ENCODE data around the gene TSG101.
A peak's percentile ranks its signal among the peaks of the same experiment; 100 is the strongest.

The TSG101 gene

GRCh38 chr11:18526521-18527296 is at the start of gene TSG101:
Gene TSG101, minus strand, starts transcription at chr11:18526942. Its CDS starts 126 bp downstream, at chr11:18526816.
- peak; percentile 95 for DNase-seq (ENCODE audit: low spot score)

GRCh38 chr11:18575361-18575760 is 48.6 kb upstream of the TSG101 start:
- no peak for DNase-seq (ENCODE audit: low spot score)

- no peak for DNase-seq (ENCODE audit: low spot score)
Measured at GRCh38 chr11:18567081-18567480, 40.3 kb upstream of the TSG101 start.

- DNase-seq (ENCODE audit: low spot score): no peak
Measured at GRCh38 chr11:18566406-18566805, 39.7 kb upstream of the TSG101 start.

GRCh38 chr11:18564149-18564548 is 37.4 kb upstream of the TSG101 start:
- DNase-seq (ENCODE audit: low spot score): no peak

GRCh38 chr11:18563090-18563730 is 36.5 kb upstream of the TSG101 start:
- DNase-seq (ENCODE audit: low spot score): no peak

GRCh38 chr11:18548001-18548400 is 21.3 kb upstream of the TSG101 start:
- no peak for DNase-seq (ENCODE audit: low spot score)

GRCh38 chr11:18540207-18541009 is 13.7 kb upstream of the TSG101 start:
- DNase-seq (ENCODE audit: low spot score): peak; percentile 46

- no peak for DNase-seq (ENCODE audit: low spot score)
Measured at GRCh38 chr11:18536209-18536608, 9.5 kb upstream of the TSG101 start.

GRCh38 chr11:18534245-18534644 is 7.5 kb upstream of the TSG101 start:
- no peak for DNase-seq (ENCODE audit: low spot score)

- DNase-seq (ENCODE audit: low spot score): no peak
Measured at GRCh38 chr11:18533365-18533764, 6.6 kb upstream of the TSG101 start.

GRCh38 chr11:18527512-18527911 is 770 bp upstream of the TSG101 start:
- no peak for DNase-seq (ENCODE audit: low spot score)

GRCh38 chr11:18526130-18526520 is 617 bp downstream of the TSG101 start:
- no peak for DNase-seq (ENCODE audit: low spot score)

- no peak for DNase-seq (ENCODE audit: low spot score)
Measured at GRCh38 chr11:18524248-18524647, 2.5 kb downstream of the TSG101 start.

GRCh38 chr11:18523084-18523483 is 3.7 kb downstream of the TSG101 start:
- no peak for DNase-seq (ENCODE audit: low spot score)

GRCh38 chr11:18522388-18522787 is 4.4 kb downstream of the TSG101 start:
- no peak for DNase-seq (ENCODE audit: low spot score)

- no peak for DNase-seq (ENCODE audit: low spot score)
Measured at GRCh38 chr11:18521122-18521521, 5.6 kb downstream of the TSG101 start.

GRCh38 chr11:18502352-18502751 is 24.4 kb downstream of the TSG101 start:
- DNase-seq (ENCODE audit: low spot score): no peak

GRCh38 chr11:18501629-18502028 is 25.1 kb downstream of the TSG101 start:
- no peak for DNase-seq (ENCODE audit: low spot score)

- no peak for DNase-seq (ENCODE audit: low spot score)
Measured at GRCh38 chr11:18498039-18498438, 28.7 kb downstream of the TSG101 start.

GRCh38 chr11:18495703-18496102 is 31.0 kb downstream of the TSG101 start:
- DNase-seq (ENCODE audit: low spot score): no peak

GRCh38 chr11:18495271-18495670 is 31.5 kb downstream of the TSG101 start:
- DNase-seq (ENCODE audit: low spot score): no peak

- no peak for DNase-seq (ENCODE audit: low spot score)
Measured at GRCh38 chr11:18493310-18493709, 33.4 kb downstream of the TSG101 start.

All from hematopoietic multipotent progenitor cell treated with erythropoietin and hydrocortisone succinate and interleukin-3 and kit ligand, for 17 days (in vitro differentiated cells).